Gastrocnemius medialis (tissue), 4 donors: Measurements from ENCODE around the gene LMOD2. TPM values are rescaled to one million over a fixed set of nuclear protein-coding genes. Genes with fewer than 3 reads are reported as not detected.
"Not testable (repeated sequence)": the region's sequence is repeated elsewhere in the genome, so short reads cannot be mapped to it uniquely, and the experiment has no call there.

Experiments
- ATAC-seq, 2 donors: fragments of 150-250 bp; one replicate each; pipeline ENCODE4 v1.9.1; 2016
- DNase-seq, 2 donors: peaks; one replicate each; pipeline ENCODE4 v3.0.0-alpha.2; 2019
- H3K27ac ChIP-seq, 4 donors: fragments of 200-600 bp; sonication (generic); 1 replicate in 1 of 4; 2 replicates in 3 of 4; pipeline ENCODE4 v1.5.1; 2016 to 2018; ENCODE audit warnings: mild to moderate bottlenecking in 2 of 4, moderate library complexity in 1 of 4
- H3K27me3 ChIP-seq, 3 donors: fragments of 200-600 bp; sonication (generic) in 2 of 3; 1 replicate in 1 of 3; 2 replicates in 2 of 3; pipeline versions ENCODE4 v1.5.1 to v1.6.0; 2016 to 2019; ENCODE audit warnings: mild to moderate bottlenecking in 1 of 3, moderate library complexity in 1 of 3
- H3K36me3 ChIP-seq, 2 donors: fragments of 200-600 bp; sonication (generic) in 1 of 2; one replicate each; pipeline ENCODE4 v1.5.1; 2017 to 2018
- H3K4me1 ChIP-seq, 2 donors: fragments of 200-600 bp; sonication (generic) in 1 of 2; one replicate each; pipeline ENCODE4 v1.5.1; 2016 to 2017; ENCODE audit warnings: mild to moderate bottlenecking in 2 of 2
- H3K4me3 ChIP-seq, 4 donors: fragments of 200-600 bp; sonication (generic) in 3 of 4; 1 replicate in 1 of 4; 2 replicates in 3 of 4; pipeline ENCODE4 v1.5.1; 2016 to 2019; ENCODE audit warnings: mild to moderate bottlenecking in 2 of 4
- H3K9me3 ChIP-seq, 3 donors: fragments of 200-600 bp; sonication (generic) in 2 of 3; 1 replicate in 1 of 3; 2 replicates in 2 of 3; pipeline ENCODE4 v1.5.1; 2016 to 2019
- CTCF ChIP-seq, 5 experiments: fragments of 450-650 bp in 3 of 5; fragments of 200-600 bp in 2 of 5; sonication (generic) in 2 of 5; IDR thresholded peaks in 4 of 5; conservative IDR thresholded peaks in 1 of 5; 1 replicate in 4 of 5; 2 replicates in 1 of 5; pipeline ENCODE4 v1.5.1; 2016 to 2019; ENCODE audit warnings: antibody characterized with exemption in 5 of 5, mild to moderate bottlenecking in 3 of 5, moderate library complexity in 3 of 5
- POLR2A ChIP-seq, 2 donors: fragments of 450-650 bp; IDR thresholded peaks; one replicate each; pipeline ENCODE4 v1.6.1; 2017; ENCODE audit warnings: antibody characterized with exemption in 2 of 2, mild to moderate bottlenecking in 2 of 2, moderate library complexity in 2 of 2
- in situ Hi-C, 4 donors: fragments of 200-750 bp; cut with MboI; loops; one replicate each; pipeline versions ENCODE4 v1.15.0 to v1.8.0; 2017; ENCODE audit warnings: low sequenced_read_pairs in 4 of 4
- intact Hi-C: fragments of 100-400 bp; cut with DNase I; formaldehyde crosslinking; loops from one replicate; pipeline ENCODE4 v1.15.1; 2023; ENCODE audit warnings: low total_unique reads
- total RNA-seq, 4 donors: library from RNA; depleted of rRNA; stranded (reverse); fragments of >200 nt; gene quantifications; one replicate each; pipeline versions ENCODE4 v1.1.0 to v1.2.3, GENCODE V29; 2016

LMOD2 gene
- total RNA-seq, 4 donors from 2014 or later: 150 to 518 (median 314) TPM

DNA sequence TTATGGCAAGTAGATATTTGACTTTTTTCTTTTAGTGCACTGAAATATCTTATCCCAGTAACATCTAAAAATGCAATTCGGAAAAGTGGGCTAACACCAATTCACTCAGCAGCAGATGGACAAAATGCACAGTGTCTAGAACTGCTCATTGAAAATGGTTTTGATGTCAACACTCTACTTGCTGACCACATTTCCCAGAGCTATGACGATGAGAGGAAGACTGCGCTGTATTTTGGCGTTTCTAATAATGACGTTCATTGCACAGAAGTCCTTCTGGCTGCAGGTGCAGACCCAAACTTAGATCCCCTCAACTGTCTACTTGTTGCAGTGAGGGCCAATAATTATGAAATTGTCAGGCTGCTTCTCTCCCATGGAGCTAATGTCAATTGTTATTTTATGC is 26.8 kb upstream of the LMOD2 start:
- Histone ChIP-seq H3K27ac (peak overlapping the region; percentile 67 to 93 (median 84)), H3K4me1 (peaks cover 24 to 26% of the 10 kb centered on the region in 2 donors), H3K36me3 (no peaks in the 10 kb centered on the region), H3K9me3 (no peaks in the 10 kb centered on the region), H3K4me3 (no peak overlapping the region), H3K27me3 (no peaks in the 10 kb centered on the region)
- in situ Hi-C loops (no loop called here), intact Hi-C loops (no loop called here)
- TF ChIP-seq CTCF (IDR thresholded peaks at IDR 0.05 in 4 of 5, conservative IDR thresholded peaks at IDR 0.05 in 1 of 5): no peak
- no peak for TF ChIP-seq POLR2A (IDR thresholded peaks at IDR 0.05)
- DNase-seq (no peak), ATAC-seq (no peak)

DNA sequence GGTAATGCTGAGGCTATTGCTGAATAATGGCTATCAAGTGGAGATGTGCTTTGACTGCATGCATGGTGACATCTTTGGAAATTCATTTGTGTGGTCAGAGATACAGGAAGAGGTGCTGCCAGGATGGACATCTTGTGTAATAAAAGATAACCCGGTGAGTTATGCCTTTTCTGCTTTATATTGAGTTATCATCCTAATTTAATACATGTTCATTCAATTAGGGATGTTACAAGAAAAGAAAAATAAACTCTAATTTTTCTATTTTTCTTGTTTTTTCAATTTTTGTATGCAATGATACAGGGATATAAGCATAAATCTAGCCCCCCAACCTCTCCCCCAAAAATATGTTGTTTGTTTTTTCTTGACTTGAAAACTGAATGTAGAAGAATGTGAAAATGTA is 26.4 kb upstream of the LMOD2 start:
- DNase-seq (no peak), ATAC-seq (no peak)
- in situ Hi-C loops: no loop called here
- H3K27me3 ChIP-seq: no peaks in the 10 kb centered on the region
- H3K36me3 ChIP-seq: no peaks in the 10 kb centered on the region
- peak overlapping the region; percentile 8 to 93 (median 79) for H3K27ac ChIP-seq
- H3K9me3 ChIP-seq: no peaks in the 10 kb centered on the region
- H3K4me3 ChIP-seq: no peak overlapping the region
- no peak for TF ChIP-seq CTCF (IDR thresholded peaks at IDR 0.05 in 4 of 5, conservative IDR thresholded peaks at IDR 0.05 in 1 of 5)
- TF ChIP-seq POLR2A (IDR thresholded peaks at IDR 0.05): no peak
- H3K4me1 ChIP-seq: peaks cover 25% of the 10 kb centered on the region in 2 donors
- intact Hi-C loops: no loop called here

- TF ChIP-seq CTCF (IDR thresholded peaks at IDR 0.05 in 4 of 5, conservative IDR thresholded peaks at IDR 0.05 in 1 of 5) (no peak), POLR2A (IDR thresholded peaks at IDR 0.05) (no peak)
- Histone ChIP-seq H3K9me3 (no peaks in the 10 kb centered on the region), H3K4me3 (no peak overlapping the region), H3K4me1 (peaks cover 49 to 52% of the 10 kb centered on the region in 2 donors), H3K36me3 (no peaks in the 10 kb centered on the region), H3K27ac (peak overlapping the region in 3 of 4 donors; percentile 40 to 67 (median 56)), H3K27me3 (no peaks in the 10 kb centered on the region)
- ATAC-seq (no peak), DNase-seq (no peak)
- intact Hi-C loops: no loop called here
- in situ Hi-C loops: loop anchor here in 1 of 4 donors (10.0 kb wide), 1 partner anchor 72 kb away; no protein-coding TSS in a partner anchor
Observed at GRCh38 chr7:123632808-123633207, 22.9 kb upstream of the LMOD2 start.

GRCh38 chr7:123633553-123633952 is 22.1 kb upstream of the LMOD2 start:
- in situ Hi-C loops: loop anchor here in 1 of 4 donors (10.0 kb wide), 1 partner anchor 71 kb away; no protein-coding TSS in a partner anchor
- Histone ChIP-seq H3K27me3 (no peaks in the 10 kb centered on the region), H3K9me3 (no peaks in the 10 kb centered on the region), H3K27ac (peak overlapping the region in 3 of 4 donors; percentile 40 to 67 (median 56)), H3K36me3 (no peaks in the 10 kb centered on the region), H3K4me1 (peaks cover 45 to 50% of the 10 kb centered on the region in 2 donors), H3K4me3 (no peak overlapping the region)
- TF ChIP-seq CTCF (IDR thresholded peaks at IDR 0.05 in 4 of 5, conservative IDR thresholded peaks at IDR 0.05 in 1 of 5) (no peak), POLR2A (IDR thresholded peaks at IDR 0.05) (no peak)
- DNase-seq (no peak), ATAC-seq (no peak)
- intact Hi-C loops: no loop called here

GRCh38 chr7:123634011-123634573 is 21.6 kb upstream of the LMOD2 start:
- DNase-seq, H3K4me3 ChIP-seq, ATAC-seq, H3K27me3 ChIP-seq, H3K36me3 ChIP-seq, H3K9me3 ChIP-seq, intact Hi-C loops: not testable (repeated sequence)
- H3K27ac ChIP-seq: peak overlapping the region in 3 of 4 donors; percentile 40 to 67 (median 56)
- in situ Hi-C loops: loop anchor here in 1 of 4 donors (10.0 kb wide), 1 partner anchor 71 kb away; no protein-coding TSS in a partner anchor
- H3K4me1 ChIP-seq: peaks cover 44 to 49% of the 10 kb centered on the region in 2 donors
